Coronary artery (tissue), 2 donors: ENCODE data around the gene OR5C1.

Source experiments
- DNase-seq: peaks from one replicate; pipeline ENCODE4 v3.0.0-alpha.2; 2017; ENCODE audit warnings: low spot score
- H3K27ac ChIP-seq, 2 donors: fragments of 200-600 bp; sonication (generic); one replicate each; pipeline ENCODE4 v1.5.1; 2016 to 2019
- H3K4me3 ChIP-seq: fragments of 200-600 bp; sonication (generic); 2 replicates; pipeline ENCODE4 v1.5.1; 2016; ENCODE audit warnings: mild to moderate bottlenecking, moderate library complexity
- CTCF ChIP-seq: fragments of 200-600 bp; sonication (generic); IDR thresholded peaks from one replicate; pipeline ENCODE4 v1.5.1; 2019; ENCODE audit warnings: antibody characterized with exemption

The OR5C1 gene

GRCh38 chr9:122780026-122780425 is 8.7 kb upstream of the OR5C1 start:
- Histone ChIP-seq H3K4me3 (no peak overlapping the region), H3K27ac (no peak overlapping the region)
- no peak for TF ChIP-seq CTCF
- no peak for DNase-seq

GRCh38 chr9:122781671-122782070 is 7.1 kb upstream of the OR5C1 start:
- no peak overlapping the region for H3K27ac ChIP-seq
- no peak for TF ChIP-seq CTCF
- no peak overlapping the region for H3K4me3 ChIP-seq
- no peak for DNase-seq

GRCh38 chr9:122785269-122785668 is 3.5 kb upstream of the OR5C1 start:
- H3K27ac ChIP-seq = no peak overlapping the region
- no peak overlapping the region for H3K4me3 ChIP-seq
- DNase-seq = no peak
- no peak for TF ChIP-seq CTCF

- no peak overlapping the region for H3K4me3 ChIP-seq
- H3K27ac ChIP-seq = no peak overlapping the region
- DNase-seq = no peak
- TF ChIP-seq CTCF = no peak
Measured at GRCh38 chr9:122786338-122786737, 2.4 kb upstream of the OR5C1 start.

GRCh38 chr9:122789256-122790046 is 718 bp downstream of the OR5C1 start:
- no peak for TF ChIP-seq CTCF
- DNase-seq = no peak
- H3K27ac ChIP-seq = no peak overlapping the region
- no peak overlapping the region for H3K4me3 ChIP-seq

GRCh38 chr9:122791872-122792669 is 3.3 kb downstream of the OR5C1 start:
- no peak for DNase-seq

More at GRCh38 chr9:122791872-122792669, 3.3 kb downstream of the OR5C1 start:
- TF ChIP-seq CTCF = no peak
- no peak overlapping the region for H3K27ac ChIP-seq
- H3K4me3 ChIP-seq = no peak overlapping the region
